WERI-Rb-1 (cell line): ENCODE results near the gene SAMD4A.

ENCODE experiments used
- DNase-seq: peaks from one replicate; pipeline ENCODE4 v3.0.0-alpha.2; 2020
- H3K27ac ChIP-seq: fragments of 250-450 bp; sonication (Bioruptor Pico); 2 replicates; pipeline ENCODE4 v1.5.1; 2020; ENCODE audit warnings: mild to moderate bottlenecking, moderate library complexity
- H3K27me3 ChIP-seq: fragments of 250-450 bp; sonication (Bioruptor Pico); 2 replicates; pipeline ENCODE4 v1.5.1; 2021; ENCODE audit warnings: mild to moderate bottlenecking, low read depth, moderate library complexity; ENCODE audit not compliant: insufficient read depth, severe bottlenecking
- H3K36me3 ChIP-seq: fragments of 250-450 bp; sonication (Bioruptor Pico); 2 replicates; pipeline ENCODE4 v1.5.1; 2020; ENCODE audit warnings: mild to moderate bottlenecking, moderate library complexity
- H3K4me3 ChIP-seq: 2 replicates; pipeline ENCODE4 v1.5.1; 2011; ENCODE audit warnings: low read depth, mild to moderate bottlenecking, control low read depth, low read length
- H3K9me3 ChIP-seq: fragments of 250-450 bp; sonication (Bioruptor Pico); 2 replicates; pipeline ENCODE4 v1.5.1; 2021; ENCODE audit warnings: mild to moderate bottlenecking, moderate library complexity; ENCODE audit not compliant: severe bottlenecking
- TF ChIP-seq, protein P1 (sequence below): IDR thresholded peaks from 2 replicates; pipeline ENCODE4 v1.5.1; 2011; ENCODE audit warnings: low read depth, mild to moderate bottlenecking, control low read depth, inconsistent platforms, low read length

SAMD4A gene

DNA sequence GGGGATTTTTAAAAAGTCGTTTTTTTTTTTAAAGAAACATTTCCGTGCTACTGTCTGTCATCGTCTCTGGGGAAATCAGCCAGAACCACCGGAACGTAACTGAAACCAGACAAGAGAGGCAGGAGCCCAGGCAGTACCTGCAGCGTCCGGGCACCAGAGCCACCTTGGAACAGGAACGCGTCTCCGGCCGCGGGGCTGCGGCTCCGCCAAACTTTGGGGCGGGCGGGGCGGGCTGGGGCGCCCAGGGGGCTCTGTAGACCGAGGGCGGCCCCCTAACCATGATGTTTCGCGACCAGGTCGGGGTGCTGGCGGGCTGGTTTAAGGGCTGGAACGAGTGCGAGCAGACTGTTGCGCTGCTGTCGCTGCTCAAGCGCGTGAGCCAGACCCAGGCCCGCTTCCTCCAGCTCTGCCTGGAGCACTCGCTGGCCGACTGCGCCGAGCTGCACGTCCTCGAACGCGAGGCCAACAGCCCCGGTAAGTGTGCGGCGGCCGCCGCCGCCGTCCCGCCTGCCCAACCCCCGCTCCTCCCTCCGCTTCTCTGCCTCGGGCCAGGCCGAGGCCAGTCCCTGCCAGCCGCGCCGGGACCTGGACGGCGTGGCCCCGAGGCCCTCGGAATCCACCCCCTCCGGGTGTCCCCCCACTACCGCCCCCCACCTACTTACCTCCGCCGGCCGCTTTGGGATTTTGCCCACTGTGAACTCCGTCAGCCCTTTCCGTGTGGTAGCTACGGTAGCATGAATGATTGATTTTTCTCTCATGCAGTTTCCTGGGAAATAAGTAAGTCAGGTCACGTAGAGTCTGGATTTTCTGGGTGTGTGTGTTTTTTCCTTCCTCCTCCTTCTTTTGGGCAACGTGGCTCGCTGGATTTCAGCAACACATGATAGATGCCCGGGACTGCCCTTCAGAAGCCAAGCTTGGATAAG lies 972 bp downstream of the SAMD4A start:
- Histone ChIP-seq H3K4me3 (peak overlapping the region; percentile 94), H3K36me3 (peaks cover 13% of the 10 kb centered on the region), H3K27me3 (no peaks in the 10 kb centered on the region), H3K9me3 (no peaks in the 10 kb centered on the region), H3K27ac (peak overlapping the region; percentile 67)
- TF ChIP-seq, protein P1, sequence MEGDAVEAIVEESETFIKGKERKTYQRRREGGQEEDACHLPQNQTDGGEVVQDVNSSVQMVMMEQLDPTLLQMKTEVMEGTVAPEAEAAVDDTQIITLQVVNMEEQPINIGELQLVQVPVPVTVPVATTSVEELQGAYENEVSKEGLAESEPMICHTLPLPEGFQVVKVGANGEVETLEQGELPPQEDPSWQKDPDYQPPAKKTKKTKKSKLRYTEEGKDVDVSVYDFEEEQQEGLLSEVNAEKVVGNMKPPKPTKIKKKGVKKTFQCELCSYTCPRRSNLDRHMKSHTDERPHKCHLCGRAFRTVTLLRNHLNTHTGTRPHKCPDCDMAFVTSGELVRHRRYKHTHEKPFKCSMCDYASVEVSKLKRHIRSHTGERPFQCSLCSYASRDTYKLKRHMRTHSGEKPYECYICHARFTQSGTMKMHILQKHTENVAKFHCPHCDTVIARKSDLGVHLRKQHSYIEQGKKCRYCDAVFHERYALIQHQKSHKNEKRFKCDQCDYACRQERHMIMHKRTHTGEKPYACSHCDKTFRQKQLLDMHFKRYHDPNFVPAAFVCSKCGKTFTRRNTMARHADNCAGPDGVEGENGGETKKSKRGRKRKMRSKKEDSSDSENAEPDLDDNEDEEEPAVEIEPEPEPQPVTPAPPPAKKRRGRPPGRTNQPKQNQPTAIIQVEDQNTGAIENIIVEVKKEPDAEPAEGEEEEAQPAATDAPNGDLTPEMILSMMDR = no peak
- peak; percentile 33 for DNase-seq

DNA sequence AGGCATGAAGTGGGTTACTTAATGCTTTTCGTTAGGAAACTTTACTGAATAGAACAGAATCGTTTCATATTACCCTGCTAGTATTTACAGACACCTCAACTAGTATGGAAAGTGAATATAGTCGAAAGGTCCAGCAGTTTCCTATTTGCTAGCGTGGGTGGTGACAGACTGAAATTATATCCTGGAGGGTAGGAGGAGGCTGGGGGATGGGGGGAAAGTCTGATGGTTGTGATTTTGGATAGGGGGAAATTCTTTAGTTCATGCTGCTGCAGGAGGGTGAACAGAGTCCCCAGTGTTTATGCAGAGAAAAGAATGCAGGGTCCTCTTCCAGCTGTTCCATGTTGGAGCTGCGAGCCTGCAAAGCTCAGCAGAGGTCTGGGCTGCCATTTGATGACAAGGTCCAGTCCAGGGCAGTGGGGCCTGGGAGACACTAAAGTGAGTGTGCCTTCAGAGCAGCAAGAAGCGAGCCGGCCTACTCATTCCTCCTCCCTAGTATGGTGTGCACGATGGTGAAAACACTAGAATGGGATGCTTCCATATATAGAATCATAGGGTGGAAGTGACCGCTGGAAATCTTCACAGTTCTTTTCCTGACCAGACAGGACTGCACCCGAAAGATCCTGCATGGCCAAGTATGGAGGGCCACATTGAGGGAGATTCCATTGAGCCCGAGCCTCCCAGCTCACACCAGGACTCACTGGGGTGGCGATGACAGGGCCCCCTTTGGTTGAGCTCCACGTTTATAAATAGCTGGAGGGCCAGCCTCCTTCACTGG lies 2.1 kb downstream of the SAMD4A start:
- TF ChIP-seq, protein P1 = no peak
- Histone ChIP-seq H3K9me3 (no peaks in the 10 kb centered on the region), H3K36me3 (peaks cover 21% of the 10 kb centered on the region), H3K27ac (no peak overlapping the region), H3K4me3 (peak overlapping the region; percentile 94), H3K27me3 (no peaks in the 10 kb centered on the region)
- no peak for DNase-seq

DNA sequence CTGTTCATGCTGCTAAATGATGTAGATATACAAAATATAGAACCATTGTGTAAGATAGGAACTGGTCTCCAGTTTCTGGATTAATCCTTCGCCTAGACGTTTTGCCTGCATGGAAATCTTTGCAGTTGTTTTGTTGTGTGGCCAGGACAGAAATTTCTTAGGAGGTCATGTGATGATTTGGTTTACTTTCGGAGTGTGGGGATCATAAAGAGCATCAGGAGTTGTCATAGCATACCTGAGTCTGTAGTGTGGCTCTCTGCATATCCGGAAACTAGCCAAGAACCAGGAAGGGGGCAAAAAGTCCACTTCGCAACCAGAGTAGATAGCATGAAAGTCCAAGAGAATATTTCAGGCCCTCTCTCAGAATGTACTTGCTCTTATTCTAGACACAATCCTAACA lies 3.1 kb downstream of the SAMD4A start:
- Histone ChIP-seq H3K4me3 (no peak overlapping the region), H3K36me3 (peaks cover 24% of the 10 kb centered on the region), H3K27me3 (no peaks in the 10 kb centered on the region), H3K27ac (no peak overlapping the region), H3K9me3 (no peaks in the 10 kb centered on the region)
- DNase-seq = no peak
- TF ChIP-seq, protein P1 = no peak

DNA sequence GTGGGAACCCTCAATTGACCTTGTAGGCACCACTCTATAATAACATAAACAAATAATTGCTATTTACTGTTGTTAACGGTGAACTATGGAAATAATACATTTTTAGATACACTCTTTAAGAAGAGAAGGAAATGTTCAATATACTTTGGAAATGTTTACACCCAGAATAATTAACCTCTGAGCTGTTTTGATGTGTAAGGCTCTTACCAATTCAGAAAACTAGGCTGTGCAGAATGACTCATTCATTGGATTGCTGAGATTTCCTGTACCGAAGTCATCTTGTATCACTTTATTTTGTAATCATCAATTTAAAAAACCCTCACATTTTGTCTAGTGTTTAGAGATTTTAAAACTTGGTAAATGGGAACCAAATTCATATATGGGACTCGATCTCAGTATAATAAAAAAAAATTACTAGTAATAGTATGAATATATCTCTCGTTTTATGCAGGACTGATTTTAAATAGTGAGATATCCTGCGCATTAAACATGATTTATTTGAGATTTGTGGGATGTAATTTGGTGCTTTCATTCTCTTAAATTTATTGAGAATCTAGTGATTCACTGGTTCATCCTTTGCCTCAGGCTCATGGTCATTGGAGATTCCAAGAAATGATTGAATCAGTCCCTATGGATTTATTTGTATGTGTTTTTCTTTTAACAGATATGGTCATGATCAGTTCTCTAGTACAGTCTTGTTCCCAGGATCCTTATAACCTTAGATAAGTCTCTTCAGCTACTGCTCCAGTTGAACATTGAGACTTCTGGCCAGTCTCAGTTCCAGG lies 3.9 kb downstream of the SAMD4A start:
- no peaks in the 10 kb centered on the region for H3K27me3 ChIP-seq
- H3K36me3 ChIP-seq = peaks cover 24% of the 10 kb centered on the region
- H3K27ac ChIP-seq = no peak overlapping the region
- no peak for DNase-seq
- no peaks in the 10 kb centered on the region for H3K9me3 ChIP-seq
- H3K4me3 ChIP-seq = no peak overlapping the region
- TF ChIP-seq, protein P1 = no peak

DNA sequence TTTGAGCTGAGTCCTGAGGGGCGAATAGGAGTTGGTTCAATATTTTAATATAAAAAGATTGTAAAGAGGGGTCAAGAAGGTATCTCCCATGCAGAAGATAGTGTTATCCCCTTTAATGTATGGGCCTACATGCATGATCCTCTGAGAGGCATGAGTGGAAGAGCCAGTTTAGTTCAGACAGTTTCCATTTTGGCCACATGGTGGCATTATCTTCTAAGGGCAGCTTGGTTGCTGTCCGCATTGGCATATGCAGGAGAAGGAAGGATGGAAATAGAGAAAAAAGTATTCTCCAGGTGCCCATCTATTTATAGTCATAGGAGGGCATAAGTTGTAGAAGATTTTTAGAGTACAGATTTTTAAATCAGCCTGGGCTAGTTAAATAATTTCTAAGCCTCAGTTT lies 5.4 kb downstream of the SAMD4A start:
- H3K9me3 ChIP-seq = no peaks in the 10 kb centered on the region
- H3K27ac ChIP-seq = no peak overlapping the region
- DNase-seq = peak; percentile 63
- no peaks in the 10 kb centered on the region for H3K27me3 ChIP-seq
- H3K4me3 ChIP-seq = no peak overlapping the region
- peaks cover 37% of the 10 kb centered on the region for H3K36me3 ChIP-seq
- TF ChIP-seq, protein P1 = peak; percentile 67
